Measurements from ENCODE around the gene SPATA46.

Gene SPATA46

GRCh38 chr1:162390396-162391185 lies 13.9 kb upstream of the SPATA46 start:
- TF ChIP-seq CTCF (IDR thresholded peaks at IDR 0.05; ENCODE audit: low read depth, low read length, missing control alignments): no peak
- DNase-seq (ENCODE audit: extremely low read depth, low read depth): no peak
- H3K4me3 ChIP-seq (replicated peaks; ENCODE audit: low read depth, low read length): no peak overlapping the region

- H3K4me3 ChIP-seq (replicated peaks; ENCODE audit: low read depth, low read length): no peak overlapping the region
- no peak for TF ChIP-seq CTCF (IDR thresholded peaks at IDR 0.05; ENCODE audit: low read depth, low read length, missing control alignments)
- DNase-seq (ENCODE audit: extremely low read depth, low read depth): no peak
These were observed 13.3 kb upstream of the SPATA46 start for GRCh38 chr1:162389971-162390370.

GRCh38 chr1:162389021-162389818 lies 12.6 kb upstream of the SPATA46 start:
- TF ChIP-seq CTCF (IDR thresholded peaks at IDR 0.05; ENCODE audit: low read depth, low read length, missing control alignments): no peak
- DNase-seq (ENCODE audit: extremely low read depth, low read depth): peak; percentile 65
- H3K4me3 ChIP-seq (replicated peaks; ENCODE audit: low read depth, low read length): no peak overlapping the region

GRCh38 chr1:162388615-162389014 lies 12.0 kb upstream of the SPATA46 start:
- DNase-seq (ENCODE audit: extremely low read depth, low read depth): no peak
- no peak for TF ChIP-seq CTCF (IDR thresholded peaks at IDR 0.05; ENCODE audit: low read depth, low read length, missing control alignments)
- no peak overlapping the region for H3K4me3 ChIP-seq (replicated peaks; ENCODE audit: low read depth, low read length)

- no peak overlapping the region for H3K4me3 ChIP-seq (replicated peaks; ENCODE audit: low read depth, low read length)
- no peak for DNase-seq (ENCODE audit: extremely low read depth, low read depth)
- TF ChIP-seq CTCF (IDR thresholded peaks at IDR 0.05; ENCODE audit: low read depth, low read length, missing control alignments): no peak
These were observed 11.5 kb upstream of the SPATA46 start for GRCh38 chr1:162388083-162388594.

- H3K4me3 ChIP-seq (replicated peaks; ENCODE audit: low read depth, low read length): no peak overlapping the region
- no peak for DNase-seq (ENCODE audit: extremely low read depth, low read depth)
- no peak for TF ChIP-seq CTCF (IDR thresholded peaks at IDR 0.05; ENCODE audit: low read depth, low read length, missing control alignments)
These were observed 10.8 kb upstream of the SPATA46 start for GRCh38 chr1:162387226-162388082.

Measured in HFF-Myc (cell line).